Glutamatergic neuron (in vitro differentiated cells): ENCODE data around the gene TYRP1. TPM values are rescaled to one million over a fixed set of nuclear protein-coding genes. Genes with fewer than 3 reads are reported as not detected.
A peak's percentile ranks its signal among the peaks of the same experiment; 100 is the strongest.

Source experiments
- DNase-seq: peaks from one replicate; pipeline ENCODE4 v3.0.0; 2022
- H3K27ac Mint-ChIP-seq: one replicate; pipeline ENCODE4 v1.8.0; 2020; ENCODE audit warnings: mild to moderate bottlenecking, mixed read lengths, inconsistent platforms; ENCODE audit not compliant: unreplicated experiment
- H3K27me3 Mint-ChIP-seq: one replicate; pipeline ENCODE4 v1.8.0; 2020; ENCODE audit warnings: mild to moderate bottlenecking, moderate library complexity, mixed read lengths, inconsistent platforms; ENCODE audit not compliant: unreplicated experiment
- H3K36me3 Mint-ChIP-seq: one replicate; pipeline ENCODE4 v1.8.0; 2020; ENCODE audit warnings: mild to moderate bottlenecking, mixed read lengths, inconsistent platforms; ENCODE audit not compliant: unreplicated experiment
- H3K4me1 Mint-ChIP-seq: one replicate; pipeline ENCODE4 v1.8.0; 2020; ENCODE audit warnings: mild to moderate bottlenecking, low read depth, mixed read lengths, inconsistent platforms; ENCODE audit not compliant: unreplicated experiment
- H3K4me3 Mint-ChIP-seq: one replicate; pipeline ENCODE4 v1.8.0; 2020; ENCODE audit warnings: mild to moderate bottlenecking, mixed read lengths, inconsistent platforms; ENCODE audit not compliant: unreplicated experiment
- H3K9me3 Mint-ChIP-seq: one replicate; pipeline ENCODE4 v1.8.0; 2020; ENCODE audit warnings: mild to moderate bottlenecking, moderate library complexity, mixed read lengths, inconsistent platforms; ENCODE audit not compliant: unreplicated experiment
- CTCF ChIP-seq: fragments of 200-600 bp; sonication (generic); IDR thresholded peaks from one replicate; pipeline ENCODE4 v1.5.0; 2021; ENCODE audit not compliant: partially characterized antibody, unreplicated experiment
- total RNA-seq: library from RNA; stranded (reverse); fragmentation: NEBNext Ultra II Directional; extraction: Animal tissue kit (Norgen Biotek cat#: 25700); gene quantifications from one replicate; pipeline ENCODE4 v1.2.1, GENCODE V29; 2021; ENCODE audit not compliant: unreplicated experiment

The TYRP1 gene
- total RNA-seq, 1 donor from 2014 or later: not detected

DNA sequence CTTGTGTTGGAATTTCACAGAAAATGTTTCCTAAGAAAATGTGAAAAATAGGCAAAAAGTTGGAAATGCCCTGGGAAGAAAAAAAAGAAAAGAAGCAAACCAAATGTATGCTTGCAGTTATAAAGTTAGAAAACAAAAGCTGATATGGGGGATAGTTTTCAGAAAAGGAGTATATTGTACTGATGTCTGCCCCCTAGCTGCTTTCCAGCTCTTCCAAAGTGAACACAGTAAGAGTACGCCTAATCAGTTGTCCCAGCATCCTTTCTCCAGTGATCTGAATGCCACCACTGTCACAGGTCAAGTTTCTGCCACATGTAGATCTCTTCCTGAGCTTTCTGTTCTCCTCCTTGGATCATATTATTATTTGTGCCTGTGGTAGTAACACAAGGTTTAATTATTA lies 5.8 kb downstream of the TYRP1 start:
- H3K9me3 Mint-ChIP-seq: no peaks in the 10 kb centered on the region
- H3K27me3 Mint-ChIP-seq: no peaks in the 10 kb centered on the region
- H3K4me1 Mint-ChIP-seq: peaks cover 26% of the 10 kb centered on the region
- H3K27ac Mint-ChIP-seq: no peak overlapping the region
- DNase-seq: no peak
- no peak for TF ChIP-seq CTCF
- H3K4me3 Mint-ChIP-seq: no peak overlapping the region
- no peaks in the 10 kb centered on the region for H3K36me3 Mint-ChIP-seq

DNA sequence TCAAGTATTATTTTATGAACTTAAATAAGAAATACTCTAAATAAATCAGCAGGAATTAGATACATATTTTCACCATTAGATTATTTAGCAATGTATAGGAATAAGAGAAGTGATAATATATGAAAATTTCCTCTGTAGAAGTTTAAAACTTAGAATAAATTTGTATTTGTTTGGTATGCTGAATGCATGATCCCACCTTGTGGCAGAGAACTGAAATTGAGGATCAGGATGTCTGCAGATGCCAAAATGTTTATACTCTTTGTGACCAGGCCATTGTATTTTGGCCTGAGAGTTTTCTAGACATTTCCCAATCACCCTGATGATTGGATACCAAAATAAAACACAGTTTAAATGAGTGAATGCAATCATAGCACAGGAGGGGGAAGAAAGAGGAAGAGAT lies 6.3 kb downstream of the TYRP1 start:
- Mint-ChIP-seq H3K9me3 (no peaks in the 10 kb centered on the region), H3K4me3 (no peak overlapping the region), H3K36me3 (no peaks in the 10 kb centered on the region), H3K27ac (no peak overlapping the region), H3K4me1 (peaks cover 27% of the 10 kb centered on the region), H3K27me3 (no peaks in the 10 kb centered on the region)
- no peak for DNase-seq
- TF ChIP-seq CTCF: peak; percentile 50

DNA sequence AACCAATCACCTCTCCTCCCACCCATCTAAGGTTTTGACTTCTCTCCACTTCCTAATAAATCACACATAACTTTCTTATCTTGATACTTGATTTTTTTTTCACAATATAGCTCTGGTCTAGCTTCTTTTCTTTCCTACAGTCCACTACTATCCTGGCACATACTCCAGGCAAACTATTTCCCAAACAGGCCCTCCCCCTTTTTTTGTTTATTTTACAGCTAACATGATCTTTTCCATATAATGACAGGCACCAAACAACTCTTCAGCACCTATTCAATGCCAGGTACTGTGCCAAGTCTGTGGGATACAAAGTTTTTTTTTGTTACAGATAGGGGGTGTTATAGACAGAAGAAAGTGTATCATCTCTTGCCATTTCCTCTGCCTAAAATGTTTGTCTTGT lies 7.9 kb downstream of the TYRP1 start:
- no peak for DNase-seq
- no peaks in the 10 kb centered on the region for H3K9me3 Mint-ChIP-seq
- peaks cover 26% of the 10 kb centered on the region for H3K4me1 Mint-ChIP-seq
- H3K27me3 Mint-ChIP-seq: no peaks in the 10 kb centered on the region
- no peak for TF ChIP-seq CTCF
- H3K4me3 Mint-ChIP-seq: no peak overlapping the region
- no peak overlapping the region for H3K27ac Mint-ChIP-seq
- H3K36me3 Mint-ChIP-seq: no peaks in the 10 kb centered on the region

DNA sequence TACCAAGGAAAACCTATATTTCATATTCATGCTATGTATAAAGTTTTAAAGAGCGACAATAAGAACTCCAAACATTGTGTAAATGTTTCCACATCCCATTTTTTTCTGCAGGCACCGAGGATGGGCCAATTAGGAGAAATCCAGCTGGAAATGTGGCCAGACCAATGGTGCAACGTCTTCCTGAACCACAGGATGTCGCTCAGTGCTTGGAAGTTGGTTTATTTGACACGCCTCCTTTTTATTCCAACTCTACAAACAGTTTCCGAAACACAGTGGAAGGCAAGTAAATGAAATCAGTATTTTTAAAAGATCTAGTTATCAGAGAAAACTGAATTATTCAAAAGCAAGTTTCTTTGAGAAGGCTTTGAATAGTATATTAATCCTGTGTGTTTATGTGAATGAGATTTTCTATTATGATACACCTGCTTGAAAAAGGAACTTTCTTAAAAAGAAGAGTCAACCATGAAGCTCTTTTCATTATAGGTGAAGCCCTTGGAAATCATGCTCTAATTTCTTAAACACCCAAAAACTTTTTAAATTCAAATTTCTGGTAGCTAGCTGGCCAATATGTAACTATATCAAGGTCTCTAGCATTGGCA lies 9.1 kb downstream of the TYRP1 start:
- peak; percentile 50 for DNase-seq
- H3K27me3 Mint-ChIP-seq: no peaks in the 10 kb centered on the region
- TF ChIP-seq CTCF: peak; percentile 64
- no peak overlapping the region for H3K4me3 Mint-ChIP-seq
- peaks cover 21% of the 10 kb centered on the region for H3K4me1 Mint-ChIP-seq
- no peak overlapping the region for H3K27ac Mint-ChIP-seq
- H3K9me3 Mint-ChIP-seq: no peaks in the 10 kb centered on the region
- no peaks in the 10 kb centered on the region for H3K36me3 Mint-ChIP-seq

DNA sequence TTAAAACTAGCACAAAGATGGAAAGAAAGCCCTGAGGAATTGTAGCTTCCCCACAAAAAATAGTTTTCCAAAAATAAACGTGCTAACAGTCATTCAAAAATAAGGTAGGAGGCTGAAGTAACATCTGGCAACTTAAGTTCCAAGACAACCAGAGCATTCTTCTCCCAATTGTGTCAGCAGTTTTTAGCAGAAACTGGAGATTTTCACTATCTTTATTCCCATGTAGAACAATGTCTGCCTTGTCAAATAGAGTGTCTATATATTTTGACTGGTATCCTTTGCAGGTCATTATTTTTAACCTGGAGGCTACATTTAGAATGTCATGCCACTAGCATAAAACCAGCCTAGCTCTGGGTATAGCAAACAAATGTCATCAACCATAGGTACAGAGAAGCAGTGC lies 10.8 kb downstream of the TYRP1 start:
- Mint-ChIP-seq H3K4me1 (peaks cover 12% of the 10 kb centered on the region), H3K27me3 (no peaks in the 10 kb centered on the region), H3K27ac (peak overlapping the region; percentile 3), H3K9me3 (no peaks in the 10 kb centered on the region), H3K4me3 (no peak overlapping the region), H3K36me3 (no peaks in the 10 kb centered on the region)
- TF ChIP-seq CTCF: no peak
- no peak for DNase-seq
